Thyroid gland (tissue), 4 donors: ENCODE measurements around the gene ACAN.

ENCODE experiments used
- CTCF ChIP-seq, 6 experiments: fragments of 200-600 bp in 3 of 6; fragments of 450-650 bp in 3 of 6; sonication (generic) in 3 of 6; IDR thresholded peaks; one replicate each; pipeline ENCODE4 v1.5.1; 2016 to 2019; ENCODE audit warnings: antibody characterized with exemption in 6 of 6, mild to moderate bottlenecking in 2 of 6, inconsistent platforms in 1 of 6, moderate library complexity in 1 of 6
- POLR2A ChIP-seq, 2 donors: fragments of 450-650 bp; IDR thresholded peaks; one replicate each; pipeline ENCODE4 v1.6.1; 2017; ENCODE audit warnings: antibody characterized with exemption in 2 of 2, mild to moderate bottlenecking in 2 of 2, moderate library complexity in 1 of 2

DNA sequence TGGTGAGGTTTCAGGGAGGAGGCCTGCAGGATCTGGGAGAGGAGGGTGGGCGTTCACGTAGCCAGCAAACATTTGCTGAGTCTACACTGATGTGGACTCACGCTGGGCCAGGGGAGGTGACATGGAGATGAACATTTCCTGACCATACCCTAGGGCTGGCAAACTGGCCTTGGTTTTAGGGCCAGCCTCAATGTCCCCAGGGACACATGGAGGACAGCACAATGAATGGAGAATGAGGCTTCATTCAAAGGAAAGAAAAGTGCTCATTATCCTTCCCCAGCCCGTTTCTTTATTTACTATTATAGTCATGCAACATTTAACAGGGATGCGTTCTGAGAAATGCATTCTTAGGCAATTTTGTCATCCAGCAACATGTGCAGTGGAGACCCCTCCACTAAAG lies 26.8 kb downstream of the ACAN start:
- no peak for TF ChIP-seq CTCF (IDR thresholded peaks at IDR 0.05)
- no peak for TF ChIP-seq POLR2A (IDR thresholded peaks at IDR 0.05)
